Measurements from ENCODE around the gene TAF4.
A peak's percentile ranks its signal among the peaks of the same experiment; 100 is the strongest.
"Not testable (repeated sequence)": the region's sequence is repeated elsewhere in the genome, so short reads cannot be mapped to it uniquely, and the experiment has no call there.

TAF4 gene

GRCh38 chr20:62056975-62057374, 8.7 kb downstream of the TAF4 start:
- DNase-seq = no peak

- no peak for DNase-seq
Measured at GRCh38 chr20:62056377-62056776, 9.3 kb downstream of the TAF4 start.

GRCh38 chr20:62055862-62056115, 9.9 kb downstream of the TAF4 start:
- DNase-seq = not testable (repeated sequence)

- no peak for DNase-seq
Measured at GRCh38 chr20:62055106-62055861, 10.4 kb downstream of the TAF4 start.

GRCh38 chr20:62054451-62054953, 11.2 kb downstream of the TAF4 start:
- no peak for DNase-seq

GRCh38 chr20:62053465-62054196, 12.1 kb downstream of the TAF4 start:
- peak; percentile 50 for DNase-seq

GRCh38 chr20:62052842-62053464, 12.7 kb downstream of the TAF4 start:
- DNase-seq = peak; percentile 38

GRCh38 chr20:62052336-62052841, 13.3 kb downstream of the TAF4 start:
- peak; percentile 47 for DNase-seq

- DNase-seq = no peak
Measured at GRCh38 chr20:62051546-62052255, 14.0 kb downstream of the TAF4 start.

- no peak for DNase-seq
Measured at GRCh38 chr20:62051144-62051543, 14.5 kb downstream of the TAF4 start.

- DNase-seq = no peak
Measured at GRCh38 chr20:62050166-62051120, 15.2 kb downstream of the TAF4 start.

GRCh38 chr20:62049342-62050165, 16.1 kb downstream of the TAF4 start:
- no peak for DNase-seq

- no peak for DNase-seq
Measured at GRCh38 chr20:62048821-62049291, 16.8 kb downstream of the TAF4 start.

- DNase-seq = no peak
Measured at GRCh38 chr20:62048346-62048761, 17.3 kb downstream of the TAF4 start.

- DNase-seq = no peak
Measured at GRCh38 chr20:62047666-62048345, 17.9 kb downstream of the TAF4 start.

GRCh38 chr20:62046431-62046830, 19.2 kb downstream of the TAF4 start:
- DNase-seq = no peak

GRCh38 chr20:62045529-62046285, 20.0 kb downstream of the TAF4 start:
- DNase-seq = no peak

GRCh38 chr20:62045118-62045517, 20.6 kb downstream of the TAF4 start:
- no peak for DNase-seq

- peak; percentile 70 for DNase-seq
Measured at GRCh38 chr20:62044631-62045030, 21.1 kb downstream of the TAF4 start.
